Spleen (tissue), 11 donors: ENCODE measurements around the gene MEIKIN. TPM values are rescaled to one million over a fixed set of nuclear protein-coding genes. Genes with fewer than 3 reads are reported as not detected.

Source experiments
- DNase-seq: peaks from one replicate; pipeline ENCODE4 v3.0.0-alpha.2; 2020
- H3K27ac ChIP-seq, 8 donors: fragments of 200-600 bp; sonication (generic) in 7 of 8; 1 replicate in 4 of 8; 2 replicates in 4 of 8; pipeline versions ENCODE4 v1.5.0 to v1.8.0; 2016 to 2021; ENCODE audit warnings: inconsistent platforms in 4 of 8, mild to moderate bottlenecking in 4 of 8, moderate library complexity in 1 of 8
- H3K27me3 ChIP-seq, 7 donors: fragments of 200-600 bp; sonication (generic) in 6 of 7; replicated peaks in 1 of 7; 1 replicate in 4 of 7; 2 replicates in 3 of 7; pipeline versions ENCODE4 v1.5.0 to v1.8.0; 2016 to 2021; ENCODE audit warnings: inconsistent platforms in 3 of 7, mild to moderate bottlenecking in 1 of 7
- H3K36me3 ChIP-seq, 6 donors: fragments of 200-600 bp; sonication (generic) in 5 of 6; 1 replicate in 4 of 6; 2 replicates in 2 of 6; pipeline versions ENCODE4 v1.5.0 to v1.8.0; 2016 to 2021; ENCODE audit warnings: inconsistent platforms in 2 of 6
- H3K4me1 ChIP-seq, 6 donors: fragments of 200-600 bp; sonication (generic) in 5 of 6; 1 replicate in 3 of 6; 2 replicates in 3 of 6; pipeline versions ENCODE4 v1.5.0 to v1.8.0; 2016 to 2021; ENCODE audit warnings: inconsistent platforms in 3 of 6
- H3K4me3 ChIP-seq, 8 donors: fragments of 200-600 bp; sonication (generic) in 7 of 8; 1 replicate in 4 of 8; 2 replicates in 4 of 8; pipeline versions ENCODE4 v1.5.0 to v1.8.0; 2016 to 2021; ENCODE audit warnings: inconsistent platforms in 4 of 8, mild to moderate bottlenecking in 4 of 8, moderate library complexity in 2 of 8
- H3K9me3 ChIP-seq, 8 donors: fragments of 200-600 bp; sonication (generic) in 7 of 8; 1 replicate in 4 of 8; 2 replicates in 4 of 8; pipeline versions ENCODE4 v1.5.0 to v1.8.0; 2016 to 2021; ENCODE audit warnings: inconsistent platforms in 4 of 8
- POLR2A ChIP-seq, 3 donors: fragments of 450-650 bp; IDR thresholded peaks; one replicate each; pipeline ENCODE4 v1.5.1; 2017; ENCODE audit warnings: antibody characterized with exemption in 3 of 3, mild to moderate bottlenecking in 1 of 3
- POLR2AphosphoS5 ChIP-seq, 3 donors: sonication (generic); formaldehyde crosslinking; IDR thresholded peaks; one replicate each; pipeline ENCODE4 v1.5.1; 2017; ENCODE audit warnings: antibody characterized with exemption in 3 of 3
- WGBS, 5 donors: extraction: QIAGEN DNeasy Blood & Tissue Kit in 3 of 5; methylation state at CpG; one replicate each; pipeline versions ENCODE4 v1.1.5 to v1.1.7; 2013 to 2018; 5-methylcytosine and 5-hydroxymethylcytosine counted together
- intact Hi-C: fragments of 100-400 bp; cut with DNase I; formaldehyde crosslinking; loops from one replicate; pipeline ENCODE4 v1.15.0; 2023; ENCODE audit warnings: low total_unique reads
- polyA plus RNA-seq, 3 donors: library from polyadenylated mRNA; stranded (reverse); fragments of 200-250 nt; gene quantifications; one replicate each; pipeline ENCODE4 v1.2.1, GENCODE V29; 2013
- total RNA-seq, 7 donors: library from RNA; depleted of rRNA in 3 of 7; stranded (reverse); fragments of >200 nt in 3 of 7; fragmentation: NEBNext Ultra II Directional in 4 of 7; extraction: Animal tissue kit (Norgen Biotek cat#: 25700) in 4 of 7; gene quantifications; one replicate each; pipeline versions ENCODE4 v1.1.0 to v1.2.1, GENCODE V29; 2016 to 2021
- TF ChIP-seq, protein P1 (sequence below), 11 experiments: fragments of 200-600 bp in 7 of 11; fragments of 450-650 bp in 4 of 11; sonication (generic) in 4 of 11; IDR thresholded peaks in 8 of 11; conservative IDR thresholded peaks in 3 of 11; 1 replicate in 7 of 11; 2 replicates in 4 of 11; pipeline versions ENCODE4 v1.4.0 to v1.8.0; 2016 to 2021; ENCODE audit warnings: antibody characterized with exemption in 11 of 11, inconsistent platforms in 4 of 11, mild to moderate bottlenecking in 1 of 11
- donor health status: healthy with polysubstance abuse.
- donor health status: DM: no; HTN: no; CAD: no; lungs with moderate emphysema.
- donor health status: DM: no; HTN: no; CAD: no.
- donor health status: Bipolar disorder and iron deficiency.
- donor health status: healthy.
- donor health status: DM: no; HTN: no; CAD: no.
- donor health status: DM: yes; HTN: yes; CAD: no.

MEIKIN gene
- total and polyA plus RNA-seq, 10 donors, result 0.24 TPM; not detected in 9

DNA sequence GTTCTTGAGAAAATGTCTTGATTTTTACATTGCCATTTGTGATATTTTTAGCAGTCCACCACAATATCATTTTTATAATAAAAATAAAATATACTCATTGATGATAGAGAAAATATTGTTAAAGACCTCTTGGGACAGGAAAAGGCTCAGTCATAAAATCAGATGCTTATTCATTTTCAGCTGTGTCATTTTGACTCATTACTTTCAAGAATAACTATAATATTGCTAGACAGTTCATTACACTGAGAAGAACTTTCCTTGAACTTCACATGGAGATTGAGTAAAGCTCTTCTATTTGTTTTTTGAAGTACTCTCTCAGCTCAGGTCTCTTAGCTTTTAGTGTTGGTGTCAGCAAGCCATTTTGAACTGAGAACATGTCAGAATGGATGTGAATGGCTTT lies 8.5 kb upstream of the MEIKIN start:
- no peaks in the 10 kb centered on the region for H3K27me3 ChIP-seq
- H3K9me3 ChIP-seq, result no peaks in the 10 kb centered on the region
- no peaks in the 10 kb centered on the region for H3K36me3 ChIP-seq
- intact Hi-C loops, result no loop called here
- no peak overlapping the region for H3K4me3 ChIP-seq
- no peaks in the 10 kb centered on the region for H3K4me1 ChIP-seq
- TF ChIP-seq, protein P1, sequence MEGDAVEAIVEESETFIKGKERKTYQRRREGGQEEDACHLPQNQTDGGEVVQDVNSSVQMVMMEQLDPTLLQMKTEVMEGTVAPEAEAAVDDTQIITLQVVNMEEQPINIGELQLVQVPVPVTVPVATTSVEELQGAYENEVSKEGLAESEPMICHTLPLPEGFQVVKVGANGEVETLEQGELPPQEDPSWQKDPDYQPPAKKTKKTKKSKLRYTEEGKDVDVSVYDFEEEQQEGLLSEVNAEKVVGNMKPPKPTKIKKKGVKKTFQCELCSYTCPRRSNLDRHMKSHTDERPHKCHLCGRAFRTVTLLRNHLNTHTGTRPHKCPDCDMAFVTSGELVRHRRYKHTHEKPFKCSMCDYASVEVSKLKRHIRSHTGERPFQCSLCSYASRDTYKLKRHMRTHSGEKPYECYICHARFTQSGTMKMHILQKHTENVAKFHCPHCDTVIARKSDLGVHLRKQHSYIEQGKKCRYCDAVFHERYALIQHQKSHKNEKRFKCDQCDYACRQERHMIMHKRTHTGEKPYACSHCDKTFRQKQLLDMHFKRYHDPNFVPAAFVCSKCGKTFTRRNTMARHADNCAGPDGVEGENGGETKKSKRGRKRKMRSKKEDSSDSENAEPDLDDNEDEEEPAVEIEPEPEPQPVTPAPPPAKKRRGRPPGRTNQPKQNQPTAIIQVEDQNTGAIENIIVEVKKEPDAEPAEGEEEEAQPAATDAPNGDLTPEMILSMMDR (IDR thresholded peaks at IDR 0.05 in 8 of 11, conservative IDR thresholded peaks at IDR 0.05 in 3 of 11), result no peak
- no peak overlapping the region for H3K27ac ChIP-seq
- DNase-seq, result no peak

DNA sequence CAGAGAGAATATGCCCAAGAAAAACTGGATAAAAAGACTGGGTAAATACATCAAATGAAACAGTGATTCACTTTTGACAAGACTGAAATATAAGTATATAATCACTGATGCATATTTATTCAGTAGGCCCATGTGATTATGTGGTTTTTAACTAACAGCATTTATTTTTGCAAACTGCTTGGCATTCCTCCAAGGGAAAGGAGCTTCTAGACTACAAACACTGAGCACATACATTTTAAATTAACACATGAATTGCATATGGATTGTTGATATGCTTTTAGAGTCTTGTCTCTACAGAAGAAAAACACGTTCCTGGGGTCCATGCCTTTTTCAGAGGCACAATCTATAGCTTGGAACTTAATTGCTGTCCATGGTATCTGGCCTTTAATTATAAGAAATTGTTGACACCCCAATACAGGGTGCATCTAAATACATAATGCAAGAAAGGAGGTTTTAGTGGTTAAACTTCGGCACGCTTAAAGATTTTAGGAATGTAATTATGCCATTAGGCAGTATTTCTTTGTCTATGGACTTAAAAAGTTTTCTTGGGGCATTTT lies 6.9 kb upstream of the MEIKIN start:
- TF ChIP-seq POLR2A (IDR thresholded peaks at IDR 0.05) (no peak), POLR2AphosphoS5 (IDR thresholded peaks at IDR 0.05) (no peak)
- TF ChIP-seq, protein P1 (IDR thresholded peaks at IDR 0.05 in 8 of 11, conservative IDR thresholded peaks at IDR 0.05 in 3 of 11), result no peak

DNA sequence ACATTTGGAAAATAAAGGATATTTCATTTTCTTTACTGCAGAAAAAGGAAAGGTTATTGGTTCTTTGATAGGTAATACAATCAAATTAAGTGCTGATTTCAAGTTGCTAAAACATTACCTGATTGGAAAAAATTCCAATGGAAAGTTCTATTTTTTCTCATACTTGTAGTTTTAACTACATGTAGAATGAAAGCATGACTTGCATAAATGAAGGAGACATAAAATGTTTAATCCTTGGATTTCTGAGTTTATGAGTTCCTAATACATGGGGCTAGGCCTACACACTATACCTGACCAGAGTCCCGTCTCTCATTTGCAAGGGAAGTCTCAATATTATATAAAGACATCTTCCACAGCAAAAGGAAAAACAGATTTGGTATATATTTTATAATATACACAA lies 5.2 kb upstream of the MEIKIN start:
- no peaks in the 10 kb centered on the region for H3K27me3 ChIP-seq
- no peak overlapping the region for H3K27ac ChIP-seq
- no peak overlapping the region for H3K4me3 ChIP-seq
- no peaks in the 10 kb centered on the region for H3K9me3 ChIP-seq
- no peaks in the 10 kb centered on the region for H3K4me1 ChIP-seq
- TF ChIP-seq POLR2AphosphoS5 (IDR thresholded peaks at IDR 0.05) (no peak), POLR2A (IDR thresholded peaks at IDR 0.05) (no peak)
- TF ChIP-seq, protein P1 (IDR thresholded peaks at IDR 0.05 in 8 of 11, conservative IDR thresholded peaks at IDR 0.05 in 3 of 11), result no peak
- no peak for DNase-seq
- H3K36me3 ChIP-seq, result no peaks in the 10 kb centered on the region
- WGBS, 5 donors, result 88 to 98% (median 93%) methylated on average over 1 of the region's 1 CpG
- intact Hi-C loops, result no loop called here

More for the DNA sequence above, 6.9 kb upstream of the MEIKIN start:
- intact Hi-C loops, result no loop called here
- 46 to 86% (median 65%) methylated on average over 3 of the region's 3 CpGs for WGBS, 5 donors
- Histone ChIP-seq H3K36me3 (no peaks in the 10 kb centered on the region), H3K4me1 (no peaks in the 10 kb centered on the region), H3K9me3 (no peaks in the 10 kb centered on the region), H3K4me3 (no peak overlapping the region), H3K27ac (no peak overlapping the region), H3K27me3 (no peaks in the 10 kb centered on the region)
- DNase-seq, result no peak

DNA sequence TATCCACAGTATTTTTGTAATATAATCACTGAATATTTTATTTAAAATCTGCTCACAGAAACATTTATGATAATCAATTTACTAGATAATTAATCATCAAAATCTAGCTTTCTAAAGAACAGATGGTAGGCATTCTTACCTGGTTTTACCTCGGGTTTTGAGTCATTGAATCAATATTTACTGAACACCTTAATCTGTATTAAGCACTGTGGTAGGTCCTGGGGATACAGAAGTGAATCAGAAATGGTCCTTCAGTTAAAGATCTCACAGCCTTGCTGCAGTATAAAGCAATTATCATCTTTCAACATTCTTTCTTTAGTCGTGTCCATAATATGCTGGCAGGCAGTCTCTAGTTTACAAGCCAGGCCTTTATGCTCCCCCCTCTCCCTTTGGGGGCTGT lies 2.0 kb upstream of the MEIKIN start:
- Histone ChIP-seq H3K4me3 (no peak overlapping the region), H3K36me3 (no peaks in the 10 kb centered on the region), H3K9me3 (no peaks in the 10 kb centered on the region), H3K4me1 (no peaks in the 10 kb centered on the region), H3K27ac (no peak overlapping the region), H3K27me3 (no peaks in the 10 kb centered on the region)
- WGBS, 5 donors, result 59 to 79% (median 76%) methylated on average over 2 of the region's 2 CpGs
- TF ChIP-seq POLR2A (IDR thresholded peaks at IDR 0.05), result no peak
- TF ChIP-seq, protein P1 (IDR thresholded peaks at IDR 0.05 in 8 of 11, conservative IDR thresholded peaks at IDR 0.05 in 3 of 11), result no peak
- TF ChIP-seq POLR2AphosphoS5 (IDR thresholded peaks at IDR 0.05), result no peak
- intact Hi-C loops, result no loop called here
- DNase-seq, result no peak
